Measurements from ENCODE around the gene NFILZ. TPM values are rescaled to one million over a fixed set of nuclear protein-coding genes. Genes with fewer than 3 reads are reported as not detected.

Gene NFILZ
- total RNA-seq = not detected
- not detected for polyA plus RNA-seq
- long read RNA-seq, donor 1 = 0 reads
- long read RNA-seq, donor 2 = 0 reads
- long read RNA-seq, donor 3 = 0 reads
- long read RNA-seq, donor 4 = 0 reads

GRCh38 chr19:8629996-8630683, at the start of gene NFILZ:
Gene NFILZ (plus strand): TSS chr19:8630633. CDS start chr19:8676766, 46,133 bp downstream.
- no peak for ATAC-seq
- Histone ChIP-seq H3K4me1 (ENCODE audit: control insufficient read depth, insufficient read depth, low read length) (no peaks in the 10 kb centered on the region), H3K27ac (ENCODE audit: low read length) (no peak within 1 kb of the TSS), H3K27me3 (ENCODE audit: control insufficient read depth, insufficient read depth) (no peaks in the 10 kb centered on the region), H3K4me3 (ENCODE audit: low read length) (no peak within 1 kb of the TSS), H3K9me3 (ENCODE audit: control insufficient read depth, low read length) (no peaks in the 10 kb centered on the region)
- intact Hi-C loops (cut with DNase I) = no loop called here
- 90% methylated on average over 11 of the region's 11 CpGs for WGBS
- DNase-seq = no peak

DNA sequence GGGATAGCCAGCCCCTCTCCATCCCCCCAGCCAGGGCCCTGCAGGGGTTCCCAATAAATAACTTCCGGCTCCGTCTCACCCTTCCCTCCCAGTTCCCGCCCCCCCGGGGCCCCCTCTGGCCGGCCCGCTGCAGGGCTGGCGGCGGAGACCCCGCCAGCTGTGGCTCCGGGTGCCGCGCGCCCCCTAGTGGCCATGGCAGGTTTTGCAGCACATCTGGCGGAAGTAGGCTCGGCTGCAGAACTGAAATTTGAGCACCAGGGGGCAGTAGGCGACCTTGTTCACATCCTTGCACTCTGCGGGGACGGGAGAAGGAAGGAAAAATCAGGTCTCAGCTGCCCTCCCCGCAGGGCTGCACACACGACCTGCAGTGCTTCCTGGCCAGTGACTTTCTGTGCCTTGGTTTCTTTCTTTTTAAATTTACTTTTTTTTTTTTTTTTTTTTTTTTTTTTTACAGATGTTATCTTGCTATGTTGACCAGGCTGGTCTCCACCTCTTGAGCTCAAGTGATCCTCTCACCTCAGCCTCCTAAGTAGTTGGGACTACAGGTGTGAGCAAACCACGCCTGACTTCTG, 49.6 kb upstream of the NFILZ start:
- H3K27ac ChIP-seq (ENCODE audit: low read length) = no peak overlapping the region
- no peaks in the 10 kb centered on the region for H3K4me1 ChIP-seq (ENCODE audit: control insufficient read depth, insufficient read depth, low read length)
- no peak overlapping the region for H3K4me3 ChIP-seq (ENCODE audit: low read length)
- ATAC-seq = peak; percentile 60 to 65
- H3K9me3 ChIP-seq (ENCODE audit: control insufficient read depth, low read length) = no peaks in the 10 kb centered on the region
- intact Hi-C loops (cut with DNase I) = no loop called here
- 4% methylated on average over 21 of the region's 21 CpGs for WGBS
- peak; percentile 82 to 92 (median 92) for DNase-seq
- no peaks in the 10 kb centered on the region for H3K27me3 ChIP-seq (ENCODE audit: control insufficient read depth, insufficient read depth)

- Histone ChIP-seq H3K9me3 (ENCODE audit: control insufficient read depth, low read length) (no peaks in the 10 kb centered on the region), H3K4me1 (ENCODE audit: control insufficient read depth, insufficient read depth, low read length) (no peaks in the 10 kb centered on the region), H3K27me3 (ENCODE audit: control insufficient read depth, insufficient read depth) (no peaks in the 10 kb centered on the region), H3K27ac (ENCODE audit: low read length) (no peak overlapping the region), H3K4me3 (ENCODE audit: low read length) (no peak overlapping the region)
- ATAC-seq = peak; percentile 2 to 3
- intact Hi-C loops (cut with DNase I) = no loop called here
- peak in 2 of 3 donors; percentile 46 to 61 for DNase-seq
- WGBS = 81% methylated on average over 71 of the region's 71 CpGs
These were observed 45.2 kb upstream of the NFILZ start for GRCh38 chr19:8584965-8585893.

DNA sequence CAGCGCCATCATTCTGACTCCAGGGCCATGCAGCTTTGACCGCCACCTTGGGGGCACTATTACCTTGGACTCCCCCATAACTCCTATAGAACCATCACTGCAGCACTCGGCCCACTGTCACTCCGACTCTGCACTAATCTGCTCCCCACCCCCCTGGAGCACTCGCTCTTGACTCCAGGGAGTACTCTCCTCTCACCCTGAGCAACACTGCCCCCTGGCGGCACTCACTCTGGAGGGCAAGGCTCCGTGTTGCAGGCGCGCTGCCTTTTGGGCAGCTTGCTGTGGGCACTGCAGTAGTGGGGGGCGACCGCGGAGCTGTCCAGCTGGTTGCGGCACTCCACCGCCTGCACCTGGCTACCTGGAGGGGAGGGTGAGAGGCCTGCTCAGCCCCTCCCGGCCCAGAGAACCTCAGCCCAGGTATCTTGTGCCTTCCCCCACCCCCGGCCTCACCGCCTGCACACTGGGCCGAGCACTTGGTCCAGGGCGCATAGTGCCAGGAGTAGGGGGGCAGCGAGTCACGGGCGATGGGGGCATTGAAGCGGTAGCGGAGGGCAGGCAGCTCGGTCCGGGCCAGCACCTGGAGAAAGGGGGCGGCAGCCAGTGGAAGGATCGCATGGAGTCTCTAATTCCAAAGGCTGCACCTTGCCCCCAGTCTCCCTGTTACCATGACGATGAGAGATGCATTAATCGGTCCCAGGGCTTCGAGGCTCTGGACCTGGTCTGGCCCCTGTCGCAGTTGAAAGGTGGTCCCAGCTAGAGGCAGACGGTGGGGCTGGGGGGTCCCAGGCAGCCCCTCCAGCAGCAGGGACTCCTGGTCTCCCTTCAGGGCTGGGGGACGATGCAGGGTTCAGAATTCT, 44.3 kb upstream of the NFILZ start:
- Histone ChIP-seq H3K4me3 (ENCODE audit: low read length) (no peak overlapping the region), H3K4me1 (ENCODE audit: control insufficient read depth, insufficient read depth, low read length) (no peaks in the 10 kb centered on the region), H3K9me3 (ENCODE audit: control insufficient read depth, low read length) (no peaks in the 10 kb centered on the region), H3K27ac (ENCODE audit: low read length) (no peak overlapping the region), H3K27me3 (ENCODE audit: control insufficient read depth, insufficient read depth) (no peaks in the 10 kb centered on the region)
- ATAC-seq (peak in 1 of 2 donors; percentile 21), DNase-seq (peak; percentile 55 to 79 (median 78))
- 77% methylated on average over 34 of the region's 34 CpGs for WGBS
- intact Hi-C loops (cut with DNase I) = no loop called here

DNA sequence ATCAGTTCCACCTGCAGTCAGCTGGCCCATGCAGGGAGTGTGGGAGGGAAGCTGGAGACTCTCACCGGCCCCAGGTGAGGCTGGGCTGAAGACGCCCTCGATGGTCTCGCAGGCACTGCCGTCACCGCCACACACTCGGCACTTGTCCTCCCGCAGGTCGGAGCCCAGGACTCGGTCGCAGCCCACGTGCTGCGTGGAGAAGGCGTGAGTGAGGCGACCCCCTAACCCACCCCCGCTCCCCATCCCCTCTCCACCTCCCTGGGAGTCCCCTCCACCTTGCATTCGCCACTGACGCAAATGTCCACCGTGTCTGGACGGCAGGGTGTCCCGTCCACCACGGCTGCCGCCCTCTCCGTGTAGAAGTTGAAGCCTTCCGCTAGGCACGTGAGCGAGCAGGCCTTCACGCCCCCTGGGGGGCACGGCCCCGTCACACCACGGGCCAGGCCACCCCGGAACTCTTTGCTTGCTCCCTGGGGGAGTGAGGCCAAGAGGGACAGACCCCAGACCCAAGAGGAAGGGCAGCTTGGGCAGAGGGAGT, 41.2 kb upstream of the NFILZ start:
- H3K4me1 ChIP-seq (ENCODE audit: control insufficient read depth, insufficient read depth, low read length) = no peaks in the 10 kb centered on the region
- WGBS = 89% methylated on average over 32 of the region's 32 CpGs
- DNase-seq = peak in 2 of 3 donors; percentile 39 to 57

DNA sequence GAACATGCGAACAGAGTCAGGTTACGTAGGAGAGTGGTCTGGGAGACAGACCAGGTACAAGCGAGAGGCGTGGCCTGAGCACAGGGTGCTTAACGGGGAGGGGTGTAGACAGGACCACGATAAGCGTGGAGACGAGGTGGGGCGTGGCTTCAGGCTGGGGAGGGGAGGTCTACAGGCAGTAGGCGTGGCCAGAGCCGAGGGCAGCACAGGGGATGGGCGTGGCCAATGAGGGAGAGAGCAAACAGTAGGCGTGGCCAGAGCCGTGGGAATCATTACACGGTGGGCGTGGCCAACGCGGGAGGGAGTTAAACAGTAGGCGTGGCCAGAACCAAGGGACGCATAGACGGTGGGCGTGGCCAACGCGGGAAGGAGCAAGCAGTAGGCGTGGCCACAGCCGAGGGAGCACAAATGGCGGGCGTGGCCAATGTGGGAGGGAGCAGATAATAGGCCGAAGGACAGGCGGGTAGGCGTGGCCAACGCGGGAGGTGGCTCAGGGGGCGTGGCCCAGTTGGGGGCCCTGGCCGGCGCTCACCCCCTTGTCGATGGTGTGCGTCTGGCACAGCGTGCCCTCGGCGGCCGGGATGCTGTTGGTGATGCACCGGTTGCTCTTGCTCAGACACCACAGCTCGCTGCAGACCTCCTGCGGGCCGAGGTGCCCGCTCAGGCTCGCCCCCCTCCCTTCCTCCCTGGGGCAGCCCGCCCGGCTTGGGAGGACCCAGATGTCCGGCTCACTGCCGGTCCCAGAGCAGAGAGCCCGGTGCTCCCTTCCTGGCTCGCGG, 38.0 kb upstream of the NFILZ start:
- peak; percentile 99 to 100 (median 99) for DNase-seq
- under 1% methylated on average over 55 of the region's 55 CpGs for WGBS
- H3K27ac ChIP-seq (ENCODE audit: low read length) = no peak overlapping the region
- peak overlapping the region; percentile 8 for H3K4me3 ChIP-seq (ENCODE audit: low read length)
- no peaks in the 10 kb centered on the region for H3K4me1 ChIP-seq (ENCODE audit: control insufficient read depth, insufficient read depth, low read length)
- intact Hi-C loops (cut with DNase I) = no loop called here
- H3K9me3 ChIP-seq (ENCODE audit: control insufficient read depth, low read length) = no peaks in the 10 kb centered on the region
- no peaks in the 10 kb centered on the region for H3K27me3 ChIP-seq (ENCODE audit: control insufficient read depth, insufficient read depth)
- ATAC-seq = peak; percentile 91 to 93

More for the DNA sequence above, 41.2 kb upstream of the NFILZ start:
- Histone ChIP-seq H3K9me3 (ENCODE audit: control insufficient read depth, low read length) (no peaks in the 10 kb centered on the region), H3K4me3 (ENCODE audit: low read length) (no peak overlapping the region), H3K27ac (ENCODE audit: low read length) (no peak overlapping the region), H3K27me3 (ENCODE audit: control insufficient read depth, insufficient read depth) (no peaks in the 10 kb centered on the region)
- intact Hi-C loops (cut with DNase I) = no loop called here
- no peak for ATAC-seq

GRCh38 chr19:8593931-8594330, 36.5 kb upstream of the NFILZ start:
- Histone ChIP-seq H3K4me3 (ENCODE audit: low read length) (no peak overlapping the region), H3K4me1 (ENCODE audit: control insufficient read depth, insufficient read depth, low read length) (no peaks in the 10 kb centered on the region), H3K27me3 (ENCODE audit: control insufficient read depth, insufficient read depth) (no peaks in the 10 kb centered on the region), H3K9me3 (ENCODE audit: control insufficient read depth, low read length) (no peaks in the 10 kb centered on the region), H3K27ac (ENCODE audit: low read length) (no peak overlapping the region)
- ATAC-seq = no peak
- 84% methylated on average over 2 of the region's 2 CpGs for WGBS
- intact Hi-C loops (cut with DNase I) = no loop called here
- DNase-seq = peak in 1 of 3 donors; percentile 8

DNA sequence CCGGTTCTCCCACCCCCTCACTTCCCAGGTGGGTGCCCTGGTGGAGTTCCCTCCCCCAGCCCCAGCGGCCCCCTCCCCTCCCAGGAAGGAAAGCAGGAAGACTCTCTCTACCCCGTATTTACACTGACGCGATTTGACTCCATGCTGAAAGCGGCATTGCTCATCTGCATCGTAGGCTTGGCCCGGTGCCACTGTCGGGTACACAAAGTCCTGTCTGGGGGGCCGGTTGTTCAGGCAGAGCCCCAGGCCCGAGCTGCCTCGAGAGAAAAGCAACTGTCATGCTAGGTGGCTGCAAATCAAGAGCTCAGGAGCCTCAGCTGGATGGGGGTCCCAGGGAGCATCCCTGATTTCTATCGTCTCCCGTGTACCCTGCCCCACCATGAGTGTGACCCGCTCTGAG, 34.8 kb upstream of the NFILZ start:
- intact Hi-C loops (cut with DNase I) = no loop called here
- no peak for ATAC-seq
- Histone ChIP-seq H3K4me1 (ENCODE audit: control insufficient read depth, insufficient read depth, low read length) (no peaks in the 10 kb centered on the region), H3K27ac (ENCODE audit: low read length) (no peak overlapping the region), H3K9me3 (ENCODE audit: control insufficient read depth, low read length) (no peaks in the 10 kb centered on the region), H3K4me3 (ENCODE audit: low read length) (no peak overlapping the region), H3K27me3 (ENCODE audit: control insufficient read depth, insufficient read depth) (no peaks in the 10 kb centered on the region)
- WGBS = 79% methylated on average over 15 of the region's 15 CpGs
- peak in 1 of 3 donors; percentile 63 for DNase-seq

GRCh38 chr19:8596168-8596567, 34.3 kb upstream of the NFILZ start:
- Histone ChIP-seq H3K9me3 (ENCODE audit: control insufficient read depth, low read length) (no peaks in the 10 kb centered on the region), H3K27ac (ENCODE audit: low read length) (no peak overlapping the region), H3K4me3 (ENCODE audit: low read length) (no peak overlapping the region), H3K4me1 (ENCODE audit: control insufficient read depth, insufficient read depth, low read length) (no peaks in the 10 kb centered on the region), H3K27me3 (ENCODE audit: control insufficient read depth, insufficient read depth) (no peaks in the 10 kb centered on the region)
- ATAC-seq = no peak
- WGBS = 88% methylated on average over 23 of the region's 23 CpGs
- intact Hi-C loops (cut with DNase I) = no loop called here
- DNase-seq = peak in 1 of 3 donors; percentile 46
